ENCODE data around the gene PLSCR3.

PLSCR3 gene

GRCh38 chr17:7394452-7395191 lies at the start of gene PLSCR3:
PLSCR3 (minus strand) TSS chr17:7394525; CDS start chr17:7394110, 415 bp downstream.
- peak; percentile 7 for DNase-seq

DNA sequence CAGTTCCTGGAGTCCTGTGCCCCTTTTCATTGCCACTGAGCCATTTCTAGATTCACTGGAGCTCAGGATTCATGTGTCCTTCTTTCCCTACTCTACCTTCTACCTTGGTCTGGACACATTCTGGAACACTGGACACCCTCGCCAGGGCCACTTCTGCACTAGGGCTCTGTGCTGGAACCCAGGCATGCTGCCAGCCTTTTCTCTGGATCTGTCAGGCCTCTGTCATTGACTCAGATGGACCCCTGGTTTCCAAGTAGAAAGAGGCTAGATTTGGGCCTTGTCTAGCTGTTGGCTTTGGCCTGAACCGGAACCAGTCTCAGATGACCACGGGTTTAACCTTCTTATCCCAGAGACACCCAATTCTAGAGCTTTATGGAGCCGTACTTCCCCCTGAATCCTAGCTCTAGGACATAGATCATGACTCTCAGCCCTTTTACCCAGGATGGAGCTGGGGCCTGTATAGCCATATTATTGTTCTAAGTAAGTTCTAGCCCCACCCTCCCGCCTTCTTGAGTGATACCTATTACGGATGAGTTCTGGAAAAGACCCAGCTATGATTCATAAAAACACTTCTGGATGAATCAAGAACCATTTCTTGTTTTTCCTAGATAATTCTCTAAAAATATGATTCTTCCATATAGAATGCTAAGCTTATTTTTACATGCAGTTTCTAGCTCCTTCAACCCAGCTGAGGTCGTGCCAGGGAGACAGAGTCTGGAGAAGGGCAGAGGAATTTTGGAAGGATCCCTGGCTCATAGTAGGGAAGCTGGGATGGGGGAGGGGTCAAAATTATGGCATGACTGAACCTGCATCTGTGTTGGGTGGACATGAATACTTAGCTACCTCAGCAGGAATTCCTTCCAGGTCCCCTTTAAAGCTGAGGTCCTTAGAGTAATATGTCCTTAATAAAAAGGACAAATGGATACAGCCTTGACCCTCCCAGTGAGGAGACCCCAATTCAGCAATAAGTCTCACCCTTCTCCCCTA lies 49.5 kb upstream of the PLSCR3 start:
- no peak for DNase-seq

DNA sequence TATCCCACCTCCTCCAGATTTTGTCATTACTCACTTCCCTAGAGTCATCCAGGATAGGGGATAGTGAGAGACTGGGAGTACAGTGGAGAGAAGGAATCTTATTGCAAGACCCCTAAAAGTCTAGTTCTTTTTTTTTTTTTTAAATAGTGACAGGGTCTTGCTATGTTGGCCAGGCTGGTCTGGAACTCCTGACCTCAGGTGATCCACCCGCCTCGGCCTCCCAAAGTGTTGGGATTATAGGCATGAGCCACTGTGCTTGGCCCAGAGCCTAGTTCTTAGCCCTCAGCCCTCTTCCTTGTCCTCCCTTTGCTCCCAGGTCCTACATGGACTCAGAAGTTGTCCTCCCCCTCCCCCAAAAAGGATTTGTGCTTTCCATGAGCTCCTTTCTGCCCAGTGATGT lies 47.8 kb upstream of the PLSCR3 start:
- DNase-seq = no peak

DNA sequence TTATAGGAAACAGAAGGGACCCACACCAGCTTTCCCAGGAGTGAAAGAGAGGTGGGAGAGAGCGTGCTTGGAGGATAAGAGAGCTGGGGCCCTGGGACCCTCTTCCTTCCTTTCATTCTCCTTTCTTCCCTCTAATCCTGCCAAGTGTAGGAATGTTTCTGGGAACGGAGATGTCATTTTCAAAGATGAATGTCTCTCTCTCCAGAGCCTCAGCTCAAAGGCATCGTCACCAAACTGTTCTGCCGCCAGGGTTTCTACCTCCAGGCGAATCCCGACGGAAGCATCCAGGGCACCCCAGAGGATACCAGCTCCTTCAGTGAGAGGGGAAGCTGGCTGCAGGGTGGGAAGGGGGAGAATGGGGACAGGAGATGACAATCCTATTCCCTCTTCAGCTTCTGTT lies 46.9 kb upstream of the PLSCR3 start:
- no peak for DNase-seq

- no peak for DNase-seq
Measured at GRCh38 chr17:7440834-7441195, 46.5 kb upstream of the PLSCR3 start.

- DNase-seq = no peak
Measured at GRCh38 chr17:7440113-7440833, 45.9 kb upstream of the PLSCR3 start.

GRCh38 chr17:7439462-7440112 lies 45.3 kb upstream of the PLSCR3 start, which contains the start of gene FGF11:
FGF11 (plus strand) TSS chr17:7439512; CDS start chr17:7439621, 109 bp downstream.
- DNase-seq = no peak

GRCh38 chr17:7438656-7439460 lies 44.5 kb upstream of the PLSCR3 start:
- no peak for DNase-seq

DNA sequence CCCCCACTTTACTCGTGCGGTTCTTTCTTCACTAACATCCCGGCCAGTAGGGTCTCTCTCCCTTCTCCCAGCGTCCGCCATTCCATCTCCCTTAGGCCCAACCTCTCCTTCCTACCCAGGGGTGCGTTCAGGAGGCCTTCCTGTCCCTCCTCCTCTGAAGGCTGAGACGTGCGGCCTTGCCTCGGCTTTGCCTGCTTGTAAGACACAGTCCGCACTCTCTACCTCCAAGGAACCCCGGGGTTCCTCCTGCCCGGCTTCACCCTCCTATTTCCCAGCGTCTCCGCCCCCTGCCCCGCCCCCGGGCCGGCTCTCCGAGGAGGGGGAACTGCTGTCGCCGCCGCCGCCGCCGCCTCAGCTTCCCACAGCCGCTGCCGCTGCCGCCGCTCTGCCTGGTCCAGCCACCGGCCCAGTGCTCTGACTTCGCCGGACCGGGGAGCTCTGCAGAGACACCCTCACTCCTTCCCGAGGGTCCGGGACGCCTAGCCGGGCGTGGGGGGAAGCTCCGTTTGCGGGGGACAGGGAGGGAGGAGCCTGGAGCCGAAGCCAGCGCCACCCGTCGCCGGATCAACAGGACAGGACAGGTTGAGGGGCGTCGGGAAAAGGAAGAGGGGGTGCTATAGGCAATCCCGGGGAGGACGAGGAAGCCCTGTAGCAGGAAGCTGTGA lies 43.8 kb upstream of the PLSCR3 start:
- DNase-seq = no peak

- DNase-seq = no peak
Measured at GRCh38 chr17:7437369-7437863, 43.1 kb upstream of the PLSCR3 start.

DNA sequence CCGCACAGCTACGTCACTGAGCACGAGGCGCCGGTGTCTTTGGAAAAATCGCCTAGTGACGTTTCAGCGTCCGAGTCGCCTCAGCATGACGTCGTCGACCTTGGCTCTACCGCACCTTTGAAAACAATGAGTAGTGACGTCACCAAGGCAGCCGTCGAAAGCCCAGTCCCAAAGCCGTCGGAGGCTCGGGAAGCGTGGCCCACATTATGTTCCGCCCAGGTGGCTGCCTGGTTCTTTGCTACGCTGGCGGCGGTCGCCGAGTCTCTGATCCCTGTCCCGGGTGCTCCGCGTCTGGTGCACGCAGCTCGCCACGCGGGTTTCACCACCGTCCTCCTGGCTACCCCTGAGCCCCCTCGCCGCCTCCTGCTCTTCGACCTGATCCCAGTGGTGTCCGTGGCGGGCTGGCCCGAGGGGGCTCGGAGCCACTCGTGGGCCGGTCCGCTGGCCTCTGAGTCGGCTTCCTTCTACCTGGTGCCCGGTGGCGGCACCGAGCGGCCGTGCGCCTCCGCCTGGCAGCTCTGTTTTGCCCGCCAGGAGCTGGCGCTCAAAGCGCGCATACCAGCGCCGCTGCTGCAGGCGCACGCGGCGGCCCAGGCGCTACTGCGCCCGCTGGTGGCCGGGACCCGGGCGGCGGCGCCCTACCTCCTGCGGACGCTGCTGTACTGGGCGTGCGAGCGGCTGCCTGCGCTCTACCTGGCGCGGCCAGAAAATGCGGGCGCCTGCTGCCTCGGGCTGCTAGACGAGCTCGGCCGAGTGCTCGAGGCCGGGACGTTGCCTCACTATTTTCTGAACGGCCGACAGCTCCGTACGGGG lies 42.4 kb upstream of the PLSCR3 start:
- no peak for DNase-seq

GRCh38 chr17:7435676-7436555 lies 41.6 kb upstream of the PLSCR3 start:
- DNase-seq = no peak

DNA sequence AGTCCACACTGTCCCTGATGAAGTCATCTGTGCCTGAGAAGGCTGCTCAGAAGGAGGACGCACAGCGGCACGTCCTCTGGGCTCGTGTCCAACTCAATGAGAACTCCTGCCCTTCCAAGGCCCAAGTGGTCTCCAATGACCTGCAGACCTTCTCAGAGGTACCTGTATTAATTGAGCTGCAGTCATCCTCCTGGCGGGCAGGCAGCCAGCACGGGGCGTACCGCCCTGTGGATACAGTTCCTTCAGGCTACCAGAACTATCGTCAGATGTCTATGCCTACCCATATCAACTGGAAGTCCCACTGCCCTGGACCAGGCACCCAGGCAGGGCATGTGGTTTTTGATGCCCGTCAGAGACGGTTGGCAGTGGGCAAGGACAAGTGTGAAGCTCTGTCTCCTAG lies 38.0 kb upstream of the PLSCR3 start:
- no peak for DNase-seq

- DNase-seq = no peak
Measured at GRCh38 chr17:7431231-7431630, 36.9 kb upstream of the PLSCR3 start.

DNA sequence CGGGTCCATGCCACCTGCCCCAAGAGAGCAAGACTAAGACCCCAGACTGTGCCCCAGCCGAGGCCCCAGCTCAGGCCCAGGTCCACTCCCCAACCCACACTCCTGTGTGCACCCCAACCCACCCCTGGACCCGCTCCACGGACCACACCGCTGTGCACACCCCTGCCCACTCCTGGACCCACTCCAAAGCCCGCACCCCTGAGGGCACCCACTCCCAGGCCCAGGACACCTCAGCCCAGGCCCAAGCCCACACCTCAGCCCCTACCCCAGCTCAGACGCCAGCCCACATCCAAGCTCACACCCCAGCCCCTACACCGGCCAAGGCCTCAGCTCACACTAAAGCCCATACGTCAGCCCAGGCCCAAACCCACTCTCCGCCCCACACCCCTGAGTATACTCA lies 35.4 kb upstream of the PLSCR3 start:
- no peak for DNase-seq

DNA sequence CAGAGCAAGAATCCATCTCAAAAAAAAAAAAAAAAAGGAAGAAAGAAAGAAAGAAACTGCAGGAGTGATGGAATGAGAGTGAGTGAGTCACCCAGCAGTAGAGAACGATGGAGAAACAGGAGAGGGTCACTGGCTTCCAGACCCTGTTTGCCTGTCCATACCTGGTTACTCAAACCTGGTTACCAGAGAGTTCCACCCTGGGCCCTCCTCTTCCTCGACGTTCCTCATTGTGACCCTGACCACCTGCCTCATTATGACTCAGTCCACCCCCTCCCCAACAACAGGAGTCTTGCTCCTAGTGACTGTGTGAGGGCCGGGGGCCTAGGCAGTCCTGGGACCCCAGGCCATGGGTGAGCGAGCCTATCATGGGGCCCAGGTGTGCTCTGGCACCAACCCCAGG lies 34.2 kb upstream of the PLSCR3 start, which contains the start of gene SPEM3:
Gene SPEM3 (plus strand): TSS at position 301 of the 400 bp plus-strand sequence. CDS start 46 bp downstream, at position 347.
- no peak for DNase-seq

DNA sequence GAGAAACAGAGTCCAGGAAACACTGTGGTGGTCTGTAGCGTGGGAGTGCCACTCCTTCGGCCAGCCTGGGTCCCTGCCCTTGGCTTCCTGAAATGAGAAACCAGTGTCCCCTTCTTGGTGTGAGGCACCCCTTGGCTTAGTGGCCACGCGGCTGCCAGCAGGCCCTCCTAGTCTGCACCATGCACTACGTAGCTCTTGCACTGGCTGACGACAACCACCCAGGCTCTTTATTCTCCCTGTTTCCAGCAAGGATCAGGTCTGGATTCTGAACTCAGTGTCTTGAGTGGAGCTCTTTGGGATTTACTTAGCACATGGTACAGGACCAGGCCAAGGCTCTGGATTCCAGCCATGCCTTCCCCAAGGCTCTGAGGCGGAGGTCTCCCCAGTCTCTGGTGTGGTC lies 33.2 kb upstream of the PLSCR3 start:
- DNase-seq = no peak

DNA sequence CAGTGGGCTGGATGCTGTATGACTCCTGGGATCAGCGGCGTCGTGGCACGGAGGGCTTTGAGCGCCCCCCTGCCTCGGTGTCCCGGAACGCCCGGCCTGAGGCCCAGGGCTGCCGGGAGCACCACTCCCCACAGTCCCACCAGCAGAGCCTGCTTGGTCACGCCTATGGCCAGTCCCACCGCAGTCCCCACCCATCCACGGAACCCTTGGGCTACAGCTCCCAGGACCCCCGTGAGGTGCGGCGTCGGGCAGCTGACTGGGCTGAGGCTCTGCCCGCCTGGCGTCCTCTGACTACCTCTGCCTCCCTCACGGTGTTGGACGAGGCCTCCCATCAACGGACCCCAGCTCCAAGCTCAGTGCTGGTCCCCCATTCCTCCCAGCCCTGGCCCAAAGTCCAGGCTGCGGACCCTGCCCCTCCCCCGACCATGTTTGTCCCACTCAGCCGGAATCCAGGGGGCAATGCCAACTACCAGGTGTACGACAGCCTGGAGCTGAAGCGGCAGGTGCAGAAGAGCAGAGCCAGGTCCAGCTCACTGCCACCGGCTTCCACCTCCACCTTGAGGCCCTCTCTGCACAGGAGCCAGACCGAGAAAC lies 32.7 kb upstream of the PLSCR3 start:
- DNase-seq = no peak

Measured in KG1 (cell line).